Measurements from ENCODE around the gene TLE5. TPM values are rescaled to one million over a fixed set of nuclear protein-coding genes. Genes with fewer than 3 reads are reported as not detected.
"Not testable (repeated sequence)": the region's sequence is repeated elsewhere in the genome, so short reads cannot be mapped to it uniquely, and the experiment has no call there.

The TLE5 gene
- total RNA-seq, 2 donors from 2014 or later: 166 to 254 TPM

GRCh38 chr19:3053780-3054179 lies 8.5 kb downstream of the TLE5 start:
- TF ChIP-seq CTCF (IDR thresholded peaks at IDR 0.05): no peak
- no peak for TF ChIP-seq POLR2A (IDR thresholded peaks at IDR 0.05)
- Histone ChIP-seq H3K27me3 (no peaks in the 10 kb centered on the region), H3K27ac (no peak overlapping the region), H3K4me1 (peaks cover 44% of the 10 kb centered on the region), H3K36me3 (replicated peaks in 1 of 2; ENCODE audit: insufficient read depth in 1 of 2, low read depth in 2 of 2) (peaks cover 5 to 7% of the 10 kb centered on the region in 2 donors), H3K9me3 (no peaks in the 10 kb centered on the region), H3K4me3 (no peak overlapping the region)
- WGBS, 2 donors: 70 to 91% methylated on average over 8 to 13 of the region's 21 CpGs
- intact Hi-C loops (cut with DNase I): no loop called here
- DNase-seq (no peak), ATAC-seq (no peak)

GRCh38 chr19:3053218-3053621 lies 9.1 kb downstream of the TLE5 start:
- ATAC-seq (no peak), DNase-seq (no peak)
- Histone ChIP-seq H3K27me3 (no peaks in the 10 kb centered on the region), H3K27ac (no peak overlapping the region), H3K9me3 (no peaks in the 10 kb centered on the region), H3K4me3 (no peak overlapping the region), H3K4me1 (peaks cover 39% of the 10 kb centered on the region), H3K36me3 (replicated peaks in 1 of 2; ENCODE audit: insufficient read depth in 1 of 2, low read depth in 2 of 2) (peaks cover 5 to 7% of the 10 kb centered on the region in 2 donors)
- TF ChIP-seq CTCF (IDR thresholded peaks at IDR 0.05) (no peak), POLR2A (IDR thresholded peaks at IDR 0.05) (no peak)
- WGBS, 2 donors: 68 to 75% methylated on average over 15 of the region's 15 CpGs
- intact Hi-C loops (cut with DNase I): no loop called here

GRCh38 chr19:3050016-3050415 lies 12.3 kb downstream of the TLE5 start:
- peaks cover 18% of the 10 kb centered on the region for H3K4me1 ChIP-seq
- ATAC-seq; H3K36me3 ChIP-seq (replicated peaks in 1 of 2; ENCODE audit: insufficient read depth in 1 of 2, low read depth in 2 of 2); intact Hi-C loops (cut with DNase I); H3K9me3 ChIP-seq; H3K27me3 ChIP-seq; DNase-seq; H3K27ac ChIP-seq; H3K4me3 ChIP-seq: not testable (repeated sequence)
- WGBS, 2 donors: 93 to 94% methylated on average over 7 of the region's 7 CpGs

GRCh38 chr19:3049089-3049488 lies 13.2 kb downstream of the TLE5 start:
- 93 to 100% methylated on average over 3 of the region's 3 CpGs for WGBS, 2 donors
- DNase-seq: no peak
- H3K27ac ChIP-seq: no peak overlapping the region
- no peak overlapping the region for H3K4me3 ChIP-seq
- no peak for TF ChIP-seq CTCF (IDR thresholded peaks at IDR 0.05)
- no peak for TF ChIP-seq POLR2A (IDR thresholded peaks at IDR 0.05)
- no peaks in the 10 kb centered on the region for H3K27me3 ChIP-seq
- no peaks in the 10 kb centered on the region for H3K9me3 ChIP-seq
- no peak for ATAC-seq
- H3K36me3 ChIP-seq (replicated peaks in 1 of 2; ENCODE audit: insufficient read depth in 1 of 2, low read depth in 2 of 2): peaks cover 0 to 1% of the 10 kb centered on the region in 2 donors
- H3K4me1 ChIP-seq: peaks cover 12% of the 10 kb centered on the region
- intact Hi-C loops (cut with DNase I): no loop called here

GRCh38 chr19:3048190-3048533 lies 14.1 kb downstream of the TLE5 start:
- Histone ChIP-seq H3K4me3 (no peak overlapping the region), H3K36me3 (replicated peaks in 1 of 2; ENCODE audit: insufficient read depth in 1 of 2, low read depth in 2 of 2) (no peaks in the 10 kb centered on the region), H3K27ac (peak overlapping the region in 1 of 4 donors; percentile 71), H3K27me3 (no peaks in the 10 kb centered on the region), H3K4me1 (peaks cover 12% of the 10 kb centered on the region), H3K9me3 (no peaks in the 10 kb centered on the region)
- DNase-seq (no peak), ATAC-seq (no peak)
- 84 to 95% methylated on average over 5 of the region's 5 CpGs for WGBS, 2 donors
- TF ChIP-seq CTCF (IDR thresholded peaks at IDR 0.05): no peak
- no peak for TF ChIP-seq POLR2A (IDR thresholded peaks at IDR 0.05)
- intact Hi-C loops (cut with DNase I): no loop called here
